Osteoblast (primary cell): ENCODE data around the gene MRGPRE. TPM values are rescaled to one million over a fixed set of nuclear protein-coding genes. Genes with fewer than 3 reads are reported as not detected.
"Not testable (repeated sequence)": the region's sequence is repeated elsewhere in the genome, so short reads cannot be mapped to it uniquely, and the experiment has no call there.

Source experiments
- DNase-seq: peaks from one replicate; pipeline ENCODE4 v3.0.0; 2011; ENCODE audit warnings: low spot score, mixed read lengths; ENCODE audit not compliant: insufficient read length; ENCODE audit errors: missing footprints
- H2AFZ ChIP-seq: 2 replicates; pipeline ENCODE4 v1.6.0; 2011; ENCODE audit warnings: mild to moderate bottlenecking, low read length
- H3K27ac ChIP-seq: 2 replicates; pipeline ENCODE4 v1.5.1; 2011; ENCODE audit warnings: mild to moderate bottlenecking, low read depth, low read length, moderate library complexity
- H3K27me3 ChIP-seq: 2 replicates; pipeline ENCODE4 v1.6.0; 2012; ENCODE audit warnings: mild to moderate bottlenecking, control low read depth, inconsistent platforms, low read length, moderate library complexity; ENCODE audit not compliant: insufficient read depth
- H3K36me3 ChIP-seq: 2 replicates; pipeline ENCODE4 v1.5.1; 2011; ENCODE audit warnings: mild to moderate bottlenecking, low read length, control low read depth, moderate library complexity; ENCODE audit not compliant: insufficient read depth
- H3K4me1 ChIP-seq: 2 replicates; pipeline ENCODE4 v1.5.1; 2011; ENCODE audit warnings: mild to moderate bottlenecking, low read length, control low read depth, moderate library complexity; ENCODE audit not compliant: insufficient read depth
- H3K4me2 ChIP-seq: 2 replicates; pipeline ENCODE4 v1.6.0; 2011; ENCODE audit warnings: mild to moderate bottlenecking, low read length; ENCODE audit not compliant: insufficient read depth
- H3K4me3 ChIP-seq: fragments of 200-600 bp; sonication (generic); 3 replicates; pipeline ENCODE4 v1.5.1; 2012; ENCODE audit warnings: mild to moderate bottlenecking, low read length, inconsistent platforms; ENCODE audit not compliant: insufficient read depth
- H3K79me2 ChIP-seq: 2 replicates; pipeline ENCODE4 v1.6.0; 2012; ENCODE audit warnings: mild to moderate bottlenecking, low read length, control low read depth, inconsistent platforms; ENCODE audit not compliant: insufficient read depth
- H3K9me3 ChIP-seq: 2 replicates; pipeline ENCODE4 v1.5.1; 2011; ENCODE audit warnings: low read depth, low read length, control low read depth
- H4K20me1 ChIP-seq: 2 replicates; pipeline ENCODE4 v1.6.0; 2012; ENCODE audit warnings: mild to moderate bottlenecking, low read length, control low read depth; ENCODE audit not compliant: insufficient read depth
- total RNA-seq: library from RNA; depleted of rRNA; stranded (reverse); fragments of >200 nt; gene quantifications from 2 replicates; pipeline ENCODE4 v1.2.3, GENCODE V29; 2012
- TF ChIP-seq, protein P1 (sequence below): IDR thresholded peaks from 2 replicates; pipeline ENCODE4 v1.5.1; 2011; ENCODE audit warnings: mild to moderate bottlenecking, low read depth, low read length, moderate library complexity; ENCODE audit errors: extremely low read depth

Gene MRGPRE
- total RNA-seq, 1 donor, result under 0.01 TPM

DNA sequence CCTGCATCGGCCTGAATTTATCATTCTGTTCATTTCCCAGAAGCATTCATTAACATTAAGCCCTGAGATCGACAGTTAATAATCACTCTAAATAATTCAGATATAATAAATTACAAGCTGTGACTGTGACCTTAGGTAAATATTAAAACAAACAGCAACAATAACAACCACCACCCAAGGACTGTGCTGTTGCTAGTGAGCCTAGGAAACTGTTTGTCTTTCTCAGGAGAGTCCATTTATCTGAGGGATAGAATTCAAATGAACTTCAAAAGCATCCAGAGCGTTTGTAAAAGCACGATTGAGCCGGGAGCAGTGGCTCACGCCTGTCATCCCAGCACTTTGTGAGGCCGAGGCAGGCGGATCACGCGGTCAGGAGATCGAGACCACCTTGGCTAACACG is 23.0 kb upstream of the MRGPRE start:
- H3K4me1 ChIP-seq, H3K4me3 ChIP-seq, H3K27ac ChIP-seq, H3K36me3 ChIP-seq, H3K9me3 ChIP-seq, H2AFZ ChIP-seq, H3K4me2 ChIP-seq, H3K27me3 ChIP-seq, H4K20me1 ChIP-seq, H3K79me2 ChIP-seq, DNase-seq: not testable (repeated sequence)

DNA sequence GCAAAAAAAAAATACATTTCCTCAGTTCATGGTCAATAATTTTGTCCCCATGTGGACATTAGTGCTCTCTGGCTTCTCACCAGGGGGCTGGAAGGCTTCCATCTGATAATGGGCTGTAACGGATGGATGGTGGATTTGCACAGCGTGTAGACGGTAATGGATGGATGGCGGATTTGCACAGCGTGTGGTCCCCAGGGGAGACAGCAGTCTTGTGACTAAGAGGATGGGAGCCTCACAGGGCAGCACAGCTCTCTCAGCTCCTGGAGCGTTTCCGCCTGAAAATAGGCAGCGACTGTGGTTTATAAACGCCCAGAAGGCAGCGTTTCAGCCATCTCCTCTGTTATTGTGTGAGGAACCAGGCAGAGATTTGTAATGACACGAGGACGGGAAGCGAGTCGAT is 22.6 kb upstream of the MRGPRE start:
- not testable (repeated sequence) for H3K4me2 ChIP-seq, H4K20me1 ChIP-seq, H3K4me1 ChIP-seq, DNase-seq, H3K9me3 ChIP-seq, H2AFZ ChIP-seq, H3K27ac ChIP-seq, H3K36me3 ChIP-seq, H3K27me3 ChIP-seq, H3K4me3 ChIP-seq, H3K79me2 ChIP-seq

DNA sequence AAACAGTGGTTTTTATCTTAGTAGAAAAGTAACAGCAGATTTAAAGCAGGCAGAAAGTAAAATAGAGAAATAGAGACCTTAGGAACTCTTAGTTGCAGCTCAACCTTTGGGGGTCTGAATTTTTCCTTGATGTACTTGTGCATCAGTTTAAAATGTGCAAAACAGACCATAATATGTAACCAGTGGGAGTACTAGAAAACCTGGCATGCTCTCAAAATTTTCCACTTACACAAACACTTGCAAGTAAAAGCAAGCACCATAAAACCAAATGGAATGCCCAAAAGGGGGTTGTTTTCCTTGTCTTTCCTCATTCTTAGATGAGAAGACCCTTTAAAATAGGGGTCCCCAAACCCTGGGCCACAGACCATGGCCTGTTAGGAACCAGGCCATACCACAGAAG is 12.9 kb upstream of the MRGPRE start:
- Histone ChIP-seq H3K27ac (no peak overlapping the region), H3K4me2 (no peak overlapping the region), H4K20me1 (no peaks in the 10 kb centered on the region), H2AFZ (no peak overlapping the region), H3K27me3 (peaks cover 14% of the 10 kb centered on the region), H3K4me3 (no peak overlapping the region), H3K9me3 (no peaks in the 10 kb centered on the region), H3K79me2 (no peaks in the 10 kb centered on the region), H3K4me1 (no peaks in the 10 kb centered on the region), H3K36me3 (no peaks in the 10 kb centered on the region)
- TF ChIP-seq, protein P1, sequence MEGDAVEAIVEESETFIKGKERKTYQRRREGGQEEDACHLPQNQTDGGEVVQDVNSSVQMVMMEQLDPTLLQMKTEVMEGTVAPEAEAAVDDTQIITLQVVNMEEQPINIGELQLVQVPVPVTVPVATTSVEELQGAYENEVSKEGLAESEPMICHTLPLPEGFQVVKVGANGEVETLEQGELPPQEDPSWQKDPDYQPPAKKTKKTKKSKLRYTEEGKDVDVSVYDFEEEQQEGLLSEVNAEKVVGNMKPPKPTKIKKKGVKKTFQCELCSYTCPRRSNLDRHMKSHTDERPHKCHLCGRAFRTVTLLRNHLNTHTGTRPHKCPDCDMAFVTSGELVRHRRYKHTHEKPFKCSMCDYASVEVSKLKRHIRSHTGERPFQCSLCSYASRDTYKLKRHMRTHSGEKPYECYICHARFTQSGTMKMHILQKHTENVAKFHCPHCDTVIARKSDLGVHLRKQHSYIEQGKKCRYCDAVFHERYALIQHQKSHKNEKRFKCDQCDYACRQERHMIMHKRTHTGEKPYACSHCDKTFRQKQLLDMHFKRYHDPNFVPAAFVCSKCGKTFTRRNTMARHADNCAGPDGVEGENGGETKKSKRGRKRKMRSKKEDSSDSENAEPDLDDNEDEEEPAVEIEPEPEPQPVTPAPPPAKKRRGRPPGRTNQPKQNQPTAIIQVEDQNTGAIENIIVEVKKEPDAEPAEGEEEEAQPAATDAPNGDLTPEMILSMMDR, result no peak
- DNase-seq, result no peak

DNA sequence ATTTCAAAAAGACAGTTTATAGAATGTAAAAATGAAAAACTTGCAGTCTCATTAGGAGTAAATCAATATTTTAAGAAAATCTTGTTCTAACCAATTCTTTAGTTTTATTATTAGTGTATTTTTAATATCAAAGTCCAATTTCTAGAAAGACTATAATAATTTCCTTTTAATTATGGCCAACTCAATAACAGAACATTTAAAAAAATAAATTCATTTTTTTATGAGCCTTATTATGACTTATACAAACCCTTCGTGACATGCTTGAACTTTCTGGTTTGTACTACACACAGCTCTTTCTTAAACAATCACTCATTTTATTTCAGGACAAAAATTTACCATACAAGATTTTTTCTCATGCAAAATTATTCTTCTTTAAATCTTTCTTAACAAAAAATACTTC is 11.7 kb upstream of the MRGPRE start:
- no peak overlapping the region for H3K27ac ChIP-seq
- TF ChIP-seq, protein P1, result no peak
- H3K4me2 ChIP-seq, result no peak overlapping the region

DNA sequence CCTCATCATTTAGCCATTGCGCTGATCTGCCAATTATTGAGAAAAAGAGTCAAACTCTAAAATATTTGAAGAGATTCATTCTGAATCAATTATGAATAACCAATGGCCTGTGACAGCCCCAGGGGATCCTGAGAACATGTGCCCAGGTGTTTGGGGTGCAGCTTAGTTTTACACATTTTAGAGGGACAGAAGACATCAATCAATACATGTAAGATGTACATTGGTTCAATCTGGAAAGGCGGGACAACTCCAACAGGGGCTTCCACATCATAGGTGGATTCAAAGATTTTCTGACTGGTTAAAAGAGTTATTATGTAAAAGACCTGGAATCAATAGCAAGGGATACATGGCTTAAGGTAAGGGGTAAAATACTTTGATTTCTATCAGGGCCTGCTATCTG is 4.9 kb upstream of the MRGPRE start:
- TF ChIP-seq, protein P1, result no peak
- H3K27ac ChIP-seq, result no peak overlapping the region
- H3K4me3 ChIP-seq, result no peak overlapping the region
- no peaks in the 10 kb centered on the region for H4K20me1 ChIP-seq
- no peak overlapping the region for H3K4me2 ChIP-seq
- H3K36me3 ChIP-seq, result no peaks in the 10 kb centered on the region
- H2AFZ ChIP-seq, result no peak overlapping the region
- H3K27me3 ChIP-seq, result peaks cover 49% of the 10 kb centered on the region
- H3K4me1 ChIP-seq, result no peaks in the 10 kb centered on the region
- no peak for DNase-seq
- no peaks in the 10 kb centered on the region for H3K9me3 ChIP-seq
- H3K79me2 ChIP-seq, result no peaks in the 10 kb centered on the region

More for the DNA sequence above, 11.7 kb upstream of the MRGPRE start:
- Histone ChIP-seq H2AFZ (no peak overlapping the region), H3K79me2 (no peaks in the 10 kb centered on the region), H3K4me1 (no peaks in the 10 kb centered on the region), H3K9me3 (no peaks in the 10 kb centered on the region), H3K4me3 (no peak overlapping the region), H3K36me3 (no peaks in the 10 kb centered on the region), H3K27me3 (peaks cover 21% of the 10 kb centered on the region), H4K20me1 (no peaks in the 10 kb centered on the region)
- DNase-seq, result no peak
